ENCODE results near the gene MTIF2.
"Not testable (repeated sequence)": the region's sequence is repeated elsewhere in the genome, so short reads cannot be mapped to it uniquely, and the experiment has no call there.

MTIF2 gene

GRCh38 chr2:55296393-55296792 is 27.4 kb upstream of the MTIF2 start:
- no peak for DNase-seq (ENCODE audit: low read depth, low spot score)
- Histone ChIP-seq H3K4me1 (ENCODE audit: insufficient read depth, insufficient read length) (no peaks in the 10 kb centered on the region), H3K27me3 (ENCODE audit: insufficient read depth, insufficient read length) (no peaks in the 10 kb centered on the region), H3K4me3 (ENCODE audit: insufficient read length, low read depth) (no peak overlapping the region), H3K9ac (ENCODE audit: insufficient read length, low read depth) (no peak overlapping the region), H3K36me3 (ENCODE audit: insufficient read depth, insufficient read length, low read length) (peaks cover 31% of the 10 kb centered on the region), H3K9me3 (ENCODE audit: insufficient read depth, low read length) (no peaks in the 10 kb centered on the region)
- no peak for TF ChIP-seq ZNF274 (IDR thresholded peaks at IDR 0.05; ENCODE audit: low read depth, low read length)
- no peak for TF ChIP-seq YY1 (IDR thresholded peaks at IDR 0.05; ENCODE audit: insufficient read depth, insufficient read length)
- no peak for TF ChIP-seq SUZ12 (IDR thresholded peaks at IDR 0.05; ENCODE audit: extremely low read depth, insufficient read depth, insufficient read length)

- no peaks in the 10 kb centered on the region for H3K9me3 ChIP-seq (ENCODE audit: insufficient read depth, low read length)
- H3K9ac ChIP-seq (ENCODE audit: insufficient read length, low read depth): no peak overlapping the region
- TF ChIP-seq YY1 (IDR thresholded peaks at IDR 0.05; ENCODE audit: insufficient read depth, insufficient read length) (no peak), SUZ12 (IDR thresholded peaks at IDR 0.05; ENCODE audit: extremely low read depth, insufficient read depth, insufficient read length) (no peak), ZNF274 (IDR thresholded peaks at IDR 0.05; ENCODE audit: low read depth, low read length) (no peak)
- no peak for DNase-seq (ENCODE audit: low read depth, low spot score)
- no peaks in the 10 kb centered on the region for H3K36me3 ChIP-seq (ENCODE audit: insufficient read depth, insufficient read length, low read length)
- H3K27me3 ChIP-seq (ENCODE audit: insufficient read depth, insufficient read length): no peaks in the 10 kb centered on the region
- H3K4me1 ChIP-seq (ENCODE audit: insufficient read depth, insufficient read length): no peaks in the 10 kb centered on the region
- no peak overlapping the region for H3K4me3 ChIP-seq (ENCODE audit: insufficient read length, low read depth)
Measured at GRCh38 chr2:55283083-55283482, 14.1 kb upstream of the MTIF2 start.

- Histone ChIP-seq H3K36me3 (ENCODE audit: insufficient read depth, insufficient read length, low read length) (no peaks in the 10 kb centered on the region), H3K4me3 (ENCODE audit: insufficient read length, low read depth) (peak overlapping the region; percentile 68), H3K9me3 (ENCODE audit: insufficient read depth, low read length) (no peaks in the 10 kb centered on the region), H3K9ac (ENCODE audit: insufficient read length, low read depth) (peak overlapping the region; percentile 93), H3K27me3 (ENCODE audit: insufficient read depth, insufficient read length) (no peaks in the 10 kb centered on the region), H3K4me1 (ENCODE audit: insufficient read depth, insufficient read length) (no peaks in the 10 kb centered on the region)
- TF ChIP-seq ZNF274 (IDR thresholded peaks at IDR 0.05; ENCODE audit: low read depth, low read length): no peak
- TF ChIP-seq SUZ12 (IDR thresholded peaks at IDR 0.05; ENCODE audit: extremely low read depth, insufficient read depth, insufficient read length): no peak
- TF ChIP-seq YY1 (IDR thresholded peaks at IDR 0.05; ENCODE audit: insufficient read depth, insufficient read length): no peak
- peak; percentile 72 for DNase-seq (ENCODE audit: low read depth, low spot score)
Measured at GRCh38 chr2:55282110-55282917, 13.3 kb upstream of the MTIF2 start.

- H3K9me3 ChIP-seq (ENCODE audit: insufficient read depth, low read length); H3K27me3 ChIP-seq (ENCODE audit: insufficient read depth, insufficient read length); H3K36me3 ChIP-seq (ENCODE audit: insufficient read depth, insufficient read length, low read length); DNase-seq (ENCODE audit: low read depth, low spot score); H3K9ac ChIP-seq (ENCODE audit: insufficient read length, low read depth); H3K4me3 ChIP-seq (ENCODE audit: insufficient read length, low read depth); H3K4me1 ChIP-seq (ENCODE audit: insufficient read depth, insufficient read length): not testable (repeated sequence)
Measured at GRCh38 chr2:55280851-55281546, 12.0 kb upstream of the MTIF2 start.

- H3K9ac ChIP-seq (ENCODE audit: insufficient read length, low read depth); H3K27me3 ChIP-seq (ENCODE audit: insufficient read depth, insufficient read length); H3K36me3 ChIP-seq (ENCODE audit: insufficient read depth, insufficient read length, low read length); H3K4me1 ChIP-seq (ENCODE audit: insufficient read depth, insufficient read length); DNase-seq (ENCODE audit: low read depth, low spot score); H3K9me3 ChIP-seq (ENCODE audit: insufficient read depth, low read length); H3K4me3 ChIP-seq (ENCODE audit: insufficient read length, low read depth): not testable (repeated sequence)
Measured at GRCh38 chr2:55279859-55280424, 10.9 kb upstream of the MTIF2 start.

GRCh38 chr2:55279214-55279835 is 10.3 kb upstream of the MTIF2 start:
- H3K4me3 ChIP-seq (ENCODE audit: insufficient read length, low read depth): not testable (repeated sequence)

GRCh38 chr2:55277310-55277709 is 8.3 kb upstream of the MTIF2 start:
- Histone ChIP-seq H3K4me3 (ENCODE audit: insufficient read length, low read depth) (no peak overlapping the region), H3K27me3 (ENCODE audit: insufficient read depth, insufficient read length) (no peaks in the 10 kb centered on the region), H3K4me1 (ENCODE audit: insufficient read depth, insufficient read length) (no peaks in the 10 kb centered on the region), H3K9me3 (ENCODE audit: insufficient read depth, low read length) (no peaks in the 10 kb centered on the region), H3K9ac (ENCODE audit: insufficient read length, low read depth) (no peak overlapping the region), H3K36me3 (ENCODE audit: insufficient read depth, insufficient read length, low read length) (no peaks in the 10 kb centered on the region)
- DNase-seq (ENCODE audit: low read depth, low spot score): no peak
- TF ChIP-seq ZNF274 (IDR thresholded peaks at IDR 0.05; ENCODE audit: low read depth, low read length) (no peak), SUZ12 (IDR thresholded peaks at IDR 0.05; ENCODE audit: extremely low read depth, insufficient read depth, insufficient read length) (no peak), YY1 (IDR thresholded peaks at IDR 0.05; ENCODE audit: insufficient read depth, insufficient read length) (no peak)

More at GRCh38 chr2:55279214-55279835, 10.3 kb upstream of the MTIF2 start:
- not testable (repeated sequence) for H3K9me3 ChIP-seq (ENCODE audit: insufficient read depth, low read length); H3K27me3 ChIP-seq (ENCODE audit: insufficient read depth, insufficient read length); H3K36me3 ChIP-seq (ENCODE audit: insufficient read depth, insufficient read length, low read length); DNase-seq (ENCODE audit: low read depth, low spot score); H3K4me1 ChIP-seq (ENCODE audit: insufficient read depth, insufficient read length)
- peak overlapping the region; percentile 32 for H3K9ac ChIP-seq (ENCODE audit: insufficient read length, low read depth)

GRCh38 chr2:55274346-55274745 is 5.3 kb upstream of the MTIF2 start:
- not testable (repeated sequence) for H3K9ac ChIP-seq (ENCODE audit: insufficient read length, low read depth); H3K4me1 ChIP-seq (ENCODE audit: insufficient read depth, insufficient read length); DNase-seq (ENCODE audit: low read depth, low spot score); H3K27me3 ChIP-seq (ENCODE audit: insufficient read depth, insufficient read length); H3K36me3 ChIP-seq (ENCODE audit: insufficient read depth, insufficient read length, low read length); H3K9me3 ChIP-seq (ENCODE audit: insufficient read depth, low read length); H3K4me3 ChIP-seq (ENCODE audit: insufficient read length, low read depth)
